GM19043 (cell line): ENCODE data around the gene DSCAML1.
"Not testable (repeated sequence)": the region's sequence is repeated elsewhere in the genome, so short reads cannot be mapped to it uniquely, and the experiment has no call there.

Source experiments
- ATAC-seq: cut with Tn5 transposase; IDR thresholded peaks from one replicate; pipeline ENCODE4 v1.9.1; 2021; ENCODE audit warnings: low read depth; ENCODE audit not compliant: unreplicated experiment

The DSCAML1 gene

GRCh38 chr11:117766026-117766425 lies 31.0 kb downstream of the DSCAML1 start:
- ATAC-seq, result no peak

GRCh38 chr11:117765068-117765467 lies 31.9 kb downstream of the DSCAML1 start:
- no peak for ATAC-seq

DNA sequence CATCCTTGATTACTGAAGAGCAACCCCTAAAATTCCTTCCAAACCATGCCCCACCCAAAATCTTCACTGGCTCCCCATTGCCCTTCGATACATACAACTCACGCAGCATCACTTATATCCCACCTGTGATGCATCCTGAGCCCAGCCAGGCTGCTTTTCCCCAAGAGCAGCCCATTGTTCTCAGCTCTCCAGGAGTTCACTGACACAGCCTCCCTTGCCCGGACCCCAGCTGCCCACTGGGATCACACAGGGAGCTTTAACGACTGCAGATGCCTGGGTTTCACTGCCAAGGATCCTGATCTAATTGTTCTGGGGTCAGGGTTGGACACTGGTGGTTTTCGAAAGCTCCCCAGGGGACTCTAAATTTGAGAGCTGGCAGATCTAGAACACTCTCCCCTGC lies 33.6 kb downstream of the DSCAML1 start:
- ATAC-seq, result not testable (repeated sequence)

DNA sequence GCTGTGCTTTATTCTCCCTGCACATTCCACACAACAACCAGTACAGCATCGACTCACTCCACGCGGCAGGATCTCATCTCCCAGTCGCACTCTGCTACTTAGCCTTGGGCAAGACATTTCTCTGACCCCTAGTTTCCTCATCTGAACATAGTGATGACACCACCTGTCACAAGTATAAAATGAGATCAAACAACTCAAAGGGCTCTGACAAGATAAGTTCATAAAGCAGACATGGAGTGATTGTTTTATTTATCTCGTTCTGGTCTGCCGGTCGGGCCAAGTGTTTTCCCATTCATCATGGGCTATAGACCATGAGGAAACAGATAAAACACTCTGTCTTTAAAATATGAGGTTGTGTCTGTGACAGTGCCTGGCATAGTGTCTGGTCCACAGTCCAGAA lies 35.0 kb downstream of the DSCAML1 start:
- no peak for ATAC-seq

DNA sequence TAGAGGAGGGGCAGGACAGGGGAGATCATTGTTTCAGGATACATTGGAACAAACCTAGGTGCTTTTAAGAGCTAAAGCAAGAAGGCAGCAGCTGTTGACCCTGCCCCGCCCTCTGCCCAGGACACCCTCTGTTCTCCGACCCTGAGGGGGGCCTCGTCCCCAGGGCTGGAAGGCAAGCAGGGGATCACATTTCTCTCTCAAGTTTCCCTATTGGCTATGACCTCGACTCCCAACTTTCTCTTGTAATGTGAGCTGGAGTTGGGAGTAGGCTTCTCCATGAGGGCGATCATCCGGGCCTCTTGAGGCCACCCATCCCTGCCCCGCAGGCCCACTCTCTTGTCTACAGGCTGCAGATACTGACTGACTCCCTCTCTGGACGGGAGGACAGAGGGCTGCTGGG lies 37.7 kb downstream of the DSCAML1 start:
- no peak for ATAC-seq

DNA sequence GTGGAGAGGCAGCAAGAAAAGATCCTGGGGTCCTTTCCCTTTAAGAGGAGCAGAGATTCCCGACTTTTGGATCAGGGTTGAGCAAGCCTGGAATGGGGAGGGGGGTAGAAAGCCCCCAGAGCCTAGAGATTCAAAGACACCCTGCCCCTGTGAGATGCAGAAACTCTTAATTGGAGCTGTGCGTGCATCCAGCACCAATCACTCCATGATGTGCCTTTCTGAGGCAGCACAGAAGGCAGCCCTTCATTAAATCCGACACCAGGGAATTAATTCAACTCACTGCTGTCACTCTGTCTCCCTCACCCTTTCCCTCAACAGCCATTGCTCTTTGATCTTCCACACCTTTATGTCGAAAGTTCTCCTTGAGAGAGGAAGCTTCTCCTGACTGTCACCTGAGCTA lies 43.0 kb downstream of the DSCAML1 start:
- no peak for ATAC-seq

- no peak for ATAC-seq
Observed at GRCh38 chr11:117752721-117753237, 44.2 kb downstream of the DSCAML1 start.

GRCh38 chr11:117752071-117752470 lies 44.9 kb downstream of the DSCAML1 start:
- no peak for ATAC-seq

DNA sequence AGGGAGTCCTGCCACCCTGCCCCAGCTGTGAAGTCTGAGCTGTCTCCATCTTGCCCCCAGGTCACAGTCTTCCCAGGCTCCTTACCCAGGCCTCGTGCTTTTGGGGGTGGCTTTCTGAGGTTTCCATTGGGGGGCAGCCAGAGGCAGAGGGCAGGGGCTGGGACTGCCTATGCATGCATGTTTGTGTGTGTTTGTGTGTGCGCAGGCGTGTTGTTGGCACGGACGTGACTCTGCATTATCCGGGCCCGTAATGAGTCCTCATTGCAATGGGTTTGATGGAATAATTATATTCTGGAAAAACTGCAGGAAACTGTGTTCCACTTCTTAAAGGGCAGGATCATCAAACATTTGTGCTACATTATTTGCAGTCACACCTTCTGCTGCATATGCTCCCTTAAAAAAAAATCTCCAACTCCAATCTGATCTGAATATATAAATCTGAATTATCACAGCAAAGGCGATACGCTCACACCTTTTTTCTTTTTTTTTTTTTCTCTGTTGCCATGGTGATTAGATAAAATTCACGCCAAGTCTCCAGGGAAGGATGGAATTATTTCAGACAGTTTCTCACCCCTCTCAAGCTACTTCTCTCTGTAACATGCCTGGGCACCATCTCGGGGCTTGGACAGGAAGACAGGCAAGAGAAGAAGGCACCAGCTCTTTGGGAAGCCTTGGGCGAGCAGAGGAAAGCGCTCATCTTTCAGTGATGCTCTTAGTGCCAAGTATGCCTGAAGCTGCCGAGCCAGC lies 45.9 kb downstream of the DSCAML1 start:
- ATAC-seq, result no peak

- ATAC-seq, result no peak
Observed at GRCh38 chr11:117750357-117750756, 46.7 kb downstream of the DSCAML1 start.

GRCh38 chr11:117749541-117749910 lies 47.5 kb downstream of the DSCAML1 start:
- no peak for ATAC-seq

DNA sequence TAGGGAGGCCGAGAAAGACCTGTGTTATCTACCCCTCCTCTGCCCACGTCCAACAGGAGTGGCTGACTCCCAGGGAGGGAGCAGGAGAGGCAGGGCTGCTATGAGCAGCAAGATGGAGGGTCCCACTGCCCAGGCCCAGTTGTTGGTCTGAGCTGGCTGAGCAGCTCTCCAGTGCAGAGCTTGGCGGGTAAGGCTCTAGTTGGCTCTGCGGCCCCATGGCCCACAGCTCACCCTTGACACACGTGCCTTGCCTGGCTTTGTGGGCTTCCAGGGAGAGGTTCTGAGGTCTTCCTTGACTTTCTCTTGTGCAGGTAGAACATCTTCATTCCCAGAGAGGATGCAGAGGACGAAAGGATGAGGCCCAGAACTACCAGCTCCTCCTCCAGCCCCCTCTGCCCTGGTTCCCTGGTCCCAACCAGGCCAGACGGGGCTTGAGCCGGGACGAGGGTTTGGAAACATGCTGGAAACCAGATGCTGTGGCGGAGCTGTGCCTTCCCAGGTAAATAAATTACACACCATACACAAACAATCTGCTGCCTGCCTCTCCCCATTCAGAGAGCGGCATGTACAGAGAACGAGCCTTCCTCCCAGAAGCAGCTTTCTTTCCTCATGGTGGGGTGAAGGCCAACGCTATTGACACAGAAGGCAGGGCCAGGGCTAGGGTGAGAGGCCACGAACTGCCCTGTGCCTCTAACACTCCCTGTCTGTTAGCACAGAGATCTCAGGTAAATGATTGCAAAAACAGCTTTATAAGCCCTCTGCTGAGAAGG lies 48.1 kb downstream of the DSCAML1 start:
- no peak for ATAC-seq

DNA sequence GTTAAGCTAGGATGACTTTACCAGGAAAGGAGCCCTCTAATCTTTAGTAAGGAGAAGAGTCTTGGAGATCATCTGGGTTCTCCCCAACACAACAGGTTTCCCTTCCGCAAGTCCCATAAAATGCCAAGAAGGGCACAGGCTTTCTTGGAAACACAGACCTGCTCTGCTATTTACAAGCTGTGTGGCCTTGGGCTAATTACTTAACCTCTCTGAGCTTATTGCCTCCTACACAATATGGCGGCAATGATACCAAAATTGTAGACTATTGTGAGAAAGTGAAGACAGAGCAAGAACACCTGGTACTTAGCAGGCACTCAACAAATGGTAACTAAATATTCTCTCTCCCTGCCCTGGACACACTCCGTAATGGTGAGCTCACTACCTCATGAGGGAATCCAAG lies 49.1 kb downstream of the DSCAML1 start:
- ATAC-seq, result no peak

- ATAC-seq, result no peak
Observed at GRCh38 chr11:117745346-117745745, 51.7 kb downstream of the DSCAML1 start.

DNA sequence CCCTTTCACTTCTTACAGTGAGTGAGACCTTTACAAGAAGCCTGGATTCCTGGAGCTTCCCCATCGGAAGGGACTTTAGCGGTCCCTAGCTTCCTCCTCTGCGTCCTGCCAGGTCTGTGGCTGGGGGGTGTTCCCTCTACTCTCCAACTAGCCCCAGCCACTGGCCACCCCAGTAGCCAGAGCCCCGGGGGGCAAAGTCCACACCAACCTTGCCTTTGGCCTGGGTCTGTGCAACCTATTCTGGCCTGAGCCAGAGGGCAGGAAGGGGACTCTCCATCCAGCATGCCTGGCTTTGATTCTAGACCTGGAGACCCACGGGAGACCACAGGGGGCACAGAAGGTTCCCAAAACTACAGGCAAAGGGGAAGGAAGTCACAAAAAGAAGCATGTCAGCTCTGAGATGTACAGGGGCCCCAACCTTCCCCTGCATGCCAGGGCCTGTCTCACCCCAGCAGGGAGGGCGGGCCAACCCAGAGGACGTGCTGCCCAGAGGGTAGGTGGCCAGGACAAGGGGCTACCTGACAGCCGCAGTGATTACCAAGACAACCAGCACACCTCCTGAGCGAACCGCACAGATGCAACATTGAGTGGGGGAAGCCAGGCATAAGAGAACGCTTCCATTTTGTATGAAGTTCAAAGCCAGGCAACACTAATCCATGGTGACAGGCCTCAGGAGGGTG lies 52.4 kb downstream of the DSCAML1 start:
- ATAC-seq, result no peak

- no peak for ATAC-seq
Observed at GRCh38 chr11:117743121-117743815, 53.7 kb downstream of the DSCAML1 start.

GRCh38 chr11:117738246-117738957 lies 58.6 kb downstream of the DSCAML1 start:
- no peak for ATAC-seq

DNA sequence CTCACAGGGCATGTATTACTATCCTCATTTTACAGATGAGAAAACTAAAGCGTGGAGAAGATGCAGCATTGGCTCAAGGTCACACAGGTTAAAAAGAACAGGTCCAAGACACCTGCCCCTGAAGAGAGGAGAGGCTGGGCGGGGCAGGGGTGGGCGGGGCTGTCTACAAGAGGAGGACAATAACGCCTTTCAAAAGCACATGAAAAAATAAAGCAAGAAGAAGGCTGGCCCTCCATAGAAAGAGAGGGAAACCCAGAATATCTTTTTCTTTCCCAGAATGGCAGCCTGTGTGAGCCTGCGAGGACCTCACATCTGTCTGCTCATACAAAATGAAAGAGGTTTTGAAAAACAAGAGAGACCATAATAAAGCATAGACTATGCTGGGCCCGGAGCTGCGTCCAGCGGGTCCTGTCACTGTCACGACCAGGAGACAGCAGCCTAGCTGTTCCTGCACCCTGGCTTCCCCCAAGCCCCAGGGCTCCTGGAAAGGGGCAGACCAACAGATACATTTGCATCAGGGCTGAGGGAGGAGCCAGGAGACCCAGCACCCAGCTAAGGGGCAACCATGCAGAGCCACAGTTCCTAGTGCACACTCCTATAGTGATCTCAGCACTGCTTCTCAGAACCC lies 61.6 kb downstream of the DSCAML1 start:
- no peak for ATAC-seq

DNA sequence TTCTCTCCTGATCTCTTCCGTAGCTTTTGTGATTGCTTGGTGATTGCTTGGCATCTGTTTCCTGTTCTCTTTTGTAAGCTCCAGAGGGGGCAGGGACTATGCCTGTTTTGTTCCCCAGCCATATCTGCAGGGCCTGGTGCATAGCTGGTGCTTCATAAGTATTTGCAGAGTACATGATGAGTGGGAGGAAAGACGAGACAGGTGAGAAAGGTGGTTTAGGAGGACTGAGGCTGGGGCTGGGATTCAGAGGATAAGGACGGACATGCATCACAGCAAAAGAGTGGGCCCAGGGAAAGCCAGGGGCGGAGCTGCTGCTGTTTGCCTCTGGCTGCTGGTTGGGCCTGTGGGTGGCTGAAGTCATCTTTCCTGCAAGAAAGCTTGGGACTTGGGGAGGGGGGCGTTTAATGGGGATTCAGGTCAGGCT lies 62.4 kb downstream of the DSCAML1 start:
- no peak for ATAC-seq

DNA sequence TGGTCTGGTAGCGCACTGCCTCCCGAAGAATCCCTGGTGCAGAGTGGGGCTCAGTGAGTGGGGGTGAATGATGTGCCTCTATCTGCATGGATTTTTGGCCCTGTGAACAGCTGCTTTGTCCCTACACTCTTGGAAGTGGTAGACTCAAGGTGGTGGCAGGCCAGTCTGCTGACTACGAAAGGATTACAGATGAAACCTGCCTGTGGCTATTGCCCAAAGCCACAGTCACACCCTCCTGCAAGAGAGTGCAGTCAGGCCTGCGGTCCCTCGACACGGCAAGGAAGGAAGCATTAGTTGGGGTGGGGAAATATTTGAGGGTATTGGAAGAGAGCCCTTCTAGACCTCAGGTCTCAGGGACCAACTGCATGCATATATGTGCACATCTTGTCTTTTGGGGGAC lies 63.7 kb downstream of the DSCAML1 start:
- ATAC-seq, result no peak
